Measurements from ENCODE around the gene ATP5F1C.
A peak's percentile ranks its signal among the peaks of the same experiment; 100 is the strongest.

The ATP5F1C gene

DNA sequence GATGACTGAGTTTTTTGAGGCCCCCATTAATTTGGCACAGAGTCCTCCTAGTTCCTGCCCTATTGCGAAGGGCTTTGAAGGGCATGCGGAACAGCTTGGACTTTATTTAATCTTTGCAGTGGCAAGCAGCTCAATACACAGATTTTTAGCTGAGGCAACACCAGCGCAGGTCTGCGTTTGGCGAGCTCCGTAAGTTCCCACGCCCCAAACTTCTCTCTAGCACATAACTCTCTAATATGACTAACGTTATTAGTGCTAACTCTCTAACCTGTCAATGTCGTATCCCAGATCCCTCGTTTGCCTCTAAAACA is 30.0 kb downstream of the ATP5F1C start:
- TF ChIP-seq, protein P1, sequence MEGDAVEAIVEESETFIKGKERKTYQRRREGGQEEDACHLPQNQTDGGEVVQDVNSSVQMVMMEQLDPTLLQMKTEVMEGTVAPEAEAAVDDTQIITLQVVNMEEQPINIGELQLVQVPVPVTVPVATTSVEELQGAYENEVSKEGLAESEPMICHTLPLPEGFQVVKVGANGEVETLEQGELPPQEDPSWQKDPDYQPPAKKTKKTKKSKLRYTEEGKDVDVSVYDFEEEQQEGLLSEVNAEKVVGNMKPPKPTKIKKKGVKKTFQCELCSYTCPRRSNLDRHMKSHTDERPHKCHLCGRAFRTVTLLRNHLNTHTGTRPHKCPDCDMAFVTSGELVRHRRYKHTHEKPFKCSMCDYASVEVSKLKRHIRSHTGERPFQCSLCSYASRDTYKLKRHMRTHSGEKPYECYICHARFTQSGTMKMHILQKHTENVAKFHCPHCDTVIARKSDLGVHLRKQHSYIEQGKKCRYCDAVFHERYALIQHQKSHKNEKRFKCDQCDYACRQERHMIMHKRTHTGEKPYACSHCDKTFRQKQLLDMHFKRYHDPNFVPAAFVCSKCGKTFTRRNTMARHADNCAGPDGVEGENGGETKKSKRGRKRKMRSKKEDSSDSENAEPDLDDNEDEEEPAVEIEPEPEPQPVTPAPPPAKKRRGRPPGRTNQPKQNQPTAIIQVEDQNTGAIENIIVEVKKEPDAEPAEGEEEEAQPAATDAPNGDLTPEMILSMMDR (IDR thresholded peaks at IDR 0.05) = no peak

DNA sequence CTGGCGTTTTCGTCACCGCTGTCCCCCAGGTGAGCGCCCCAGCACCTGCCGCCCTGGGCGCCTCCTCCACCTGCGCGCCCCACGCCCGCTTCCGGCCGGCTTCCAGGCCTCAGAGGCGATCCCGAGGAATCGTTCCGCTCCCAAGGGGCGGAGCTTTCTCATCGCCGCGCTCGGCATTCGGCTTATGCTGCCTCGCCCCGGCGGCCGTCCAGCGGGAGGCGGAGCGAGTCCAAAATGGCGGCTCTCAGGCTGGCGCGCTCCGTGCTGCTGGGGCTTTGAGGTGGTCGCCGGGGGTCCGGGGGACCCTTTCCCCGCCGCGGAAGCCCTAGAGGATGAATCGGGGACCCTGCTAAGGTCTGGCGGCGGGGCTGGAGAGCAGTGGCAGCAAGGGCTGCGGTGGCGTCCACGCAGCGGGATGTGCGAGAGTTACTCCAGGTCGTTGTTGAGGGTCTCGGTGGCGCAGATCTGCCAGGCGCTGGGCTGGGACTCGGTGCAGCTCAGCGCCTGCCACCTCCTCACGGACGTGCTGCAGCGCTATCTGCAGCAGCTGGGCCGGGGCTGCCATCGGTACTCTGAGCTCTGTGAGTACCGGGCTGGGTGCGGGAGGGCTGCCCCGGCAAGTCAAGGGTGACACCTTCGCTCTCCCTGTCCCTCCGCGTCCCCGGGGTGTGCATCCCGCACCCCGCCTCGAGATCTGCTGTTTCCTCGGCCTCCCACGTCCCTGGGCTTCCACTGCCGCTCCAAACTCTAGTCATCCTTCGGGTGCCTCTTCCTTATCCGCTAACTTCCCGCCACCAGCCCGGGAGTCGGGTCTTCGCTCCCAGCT is 30.5 kb downstream of the ATP5F1C start, which contains the start of gene TAF3:
Gene TAF3 (plus strand): TSS at position 211 of the 826 bp plus-strand sequence. CDS start 205 bp downstream, at position 416.
- TF ChIP-seq, protein P1 (IDR thresholded peaks at IDR 0.05) = no peak

GRCh38 chr10:7819121-7819460 is 31.1 kb downstream of the ATP5F1C start:
- TF ChIP-seq, protein P1 (IDR thresholded peaks at IDR 0.05) = peak; percentile 51; the same call in 1 of the 2 replicates

DNA sequence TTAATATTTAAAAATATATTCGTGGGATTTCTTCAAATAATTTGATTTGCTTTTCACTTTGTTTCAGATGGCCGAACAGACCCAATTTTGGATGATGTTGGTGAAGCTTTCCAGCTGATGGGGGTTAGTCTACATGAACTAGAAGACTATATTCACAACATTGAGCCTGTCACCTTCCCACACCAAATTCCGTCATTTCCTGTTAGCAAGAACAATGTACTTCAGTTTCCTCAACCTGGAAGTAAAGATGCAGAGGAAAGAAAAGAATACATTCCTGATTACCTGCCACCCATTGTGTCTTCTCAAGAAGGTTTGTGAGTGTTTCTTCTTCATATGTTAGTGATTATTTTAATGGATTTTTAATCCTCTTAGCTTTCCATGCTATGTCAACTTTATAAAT is 36.3 kb downstream of the ATP5F1C start:
- TF ChIP-seq, protein P1 (IDR thresholded peaks at IDR 0.05) = no peak

DNA sequence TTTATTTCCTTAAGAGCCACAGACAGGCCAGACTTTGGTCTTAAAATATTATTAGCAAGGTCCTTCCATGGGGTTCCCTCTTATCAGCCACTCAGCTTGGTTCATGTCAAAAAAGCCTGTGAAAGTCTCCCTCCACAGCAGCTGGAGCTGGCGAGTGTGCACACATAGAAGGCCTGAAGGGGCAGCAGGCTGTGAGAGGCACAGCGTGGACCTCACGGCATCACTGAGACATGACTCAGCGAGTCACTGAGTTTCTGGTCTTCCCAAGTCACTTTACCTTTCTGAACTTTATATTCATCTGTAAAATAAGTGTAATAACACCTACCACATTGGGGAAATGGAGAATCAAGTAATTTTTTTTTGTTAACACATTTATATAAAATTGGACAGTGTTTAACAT is 39.0 kb downstream of the ATP5F1C start:
- TF ChIP-seq, protein P1 (IDR thresholded peaks at IDR 0.05) = no peak

DNA sequence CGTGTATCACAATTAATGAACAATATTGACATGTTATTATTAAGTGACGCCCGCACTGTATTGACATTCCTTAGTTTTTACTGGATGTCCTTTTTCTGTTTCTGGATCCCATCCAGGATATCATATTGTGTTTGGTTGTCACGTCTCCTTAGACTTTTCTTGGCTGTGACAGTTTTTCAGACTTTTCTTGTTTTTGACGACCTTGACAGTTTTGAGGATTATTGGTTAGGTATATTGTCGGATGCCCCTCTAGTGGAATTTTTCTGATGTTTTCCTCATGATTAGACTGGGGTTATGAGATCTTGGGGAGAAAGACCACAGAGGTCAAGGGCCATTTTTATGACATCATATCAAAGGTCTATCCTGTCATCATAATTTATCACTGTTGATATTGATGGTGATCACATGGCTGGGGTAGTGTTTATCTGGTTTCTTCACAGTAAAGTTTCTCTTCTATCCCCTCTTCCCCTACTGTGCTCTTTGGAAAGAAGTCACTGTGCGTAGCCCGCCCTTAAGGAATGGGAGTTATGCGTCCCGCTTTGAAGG is 41.4 kb downstream of the ATP5F1C start:
- TF ChIP-seq, protein P1 (IDR thresholded peaks at IDR 0.05) = no peak

- TF ChIP-seq, protein P1 (IDR thresholded peaks at IDR 0.05) = no peak
These were observed 44.1 kb downstream of the ATP5F1C start for GRCh38 chr10:7832060-7832459.

All from LNCAP (cell line).